ENCODE data around the gene TBC1D21.

Gene TBC1D21

GRCh38 chr15:73889053-73889761 lies 15.8 kb downstream of the TBC1D21 start:
- no peak for DNase-seq (ENCODE audit: low read depth)

- no peak for DNase-seq (ENCODE audit: low read depth)
Observed at GRCh38 chr15:73889762-73890124, 16.4 kb downstream of the TBC1D21 start.

DNA sequence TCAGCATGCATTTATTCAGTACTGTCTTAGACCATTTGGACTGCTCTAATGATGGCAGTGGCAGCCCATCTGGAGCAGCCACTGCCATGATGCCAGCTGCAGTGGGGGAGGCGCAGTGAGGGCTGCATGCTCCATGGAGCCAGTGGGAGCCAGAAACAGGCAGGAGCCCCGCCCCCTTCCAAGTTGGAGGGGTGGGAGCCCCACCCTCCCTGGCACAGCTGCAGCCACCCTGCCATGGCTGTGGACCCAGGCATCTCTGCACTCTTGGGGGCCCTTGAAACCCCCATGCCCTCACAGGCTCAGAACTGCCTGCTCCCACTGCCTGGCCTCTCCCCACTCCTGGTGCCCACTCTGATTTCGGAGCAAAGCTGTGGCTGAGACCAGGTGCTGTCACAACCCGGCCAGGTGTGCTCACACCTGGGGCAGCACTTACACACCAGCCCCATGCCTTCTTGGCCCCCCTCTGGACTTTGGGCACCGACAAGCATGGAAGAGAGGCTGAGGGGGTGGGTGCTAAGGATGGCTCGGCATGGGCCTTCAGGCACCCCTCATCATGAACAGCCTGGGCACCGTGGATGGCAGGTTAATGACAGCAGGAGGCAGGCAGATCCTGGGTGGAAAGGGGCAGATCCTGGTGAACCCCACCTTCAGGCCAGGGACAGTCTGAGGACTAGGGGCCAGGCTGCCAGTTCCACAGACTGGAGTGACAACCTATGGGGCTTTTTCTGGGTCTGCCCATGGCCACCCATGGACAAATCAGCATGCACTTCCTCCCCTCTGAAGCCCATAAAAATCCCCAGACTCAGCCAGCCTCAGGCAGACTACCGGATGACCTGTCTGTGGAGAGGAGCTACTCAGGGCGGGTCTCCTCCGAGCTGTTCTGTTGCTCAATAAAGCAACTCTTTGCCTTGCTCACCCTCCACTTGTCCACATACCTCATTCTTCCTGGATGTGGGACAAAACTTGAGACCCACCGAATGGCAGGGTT lies 18.3 kb downstream of the TBC1D21 start:
- peak; percentile 5 for DNase-seq (ENCODE audit: low read depth)

DNA sequence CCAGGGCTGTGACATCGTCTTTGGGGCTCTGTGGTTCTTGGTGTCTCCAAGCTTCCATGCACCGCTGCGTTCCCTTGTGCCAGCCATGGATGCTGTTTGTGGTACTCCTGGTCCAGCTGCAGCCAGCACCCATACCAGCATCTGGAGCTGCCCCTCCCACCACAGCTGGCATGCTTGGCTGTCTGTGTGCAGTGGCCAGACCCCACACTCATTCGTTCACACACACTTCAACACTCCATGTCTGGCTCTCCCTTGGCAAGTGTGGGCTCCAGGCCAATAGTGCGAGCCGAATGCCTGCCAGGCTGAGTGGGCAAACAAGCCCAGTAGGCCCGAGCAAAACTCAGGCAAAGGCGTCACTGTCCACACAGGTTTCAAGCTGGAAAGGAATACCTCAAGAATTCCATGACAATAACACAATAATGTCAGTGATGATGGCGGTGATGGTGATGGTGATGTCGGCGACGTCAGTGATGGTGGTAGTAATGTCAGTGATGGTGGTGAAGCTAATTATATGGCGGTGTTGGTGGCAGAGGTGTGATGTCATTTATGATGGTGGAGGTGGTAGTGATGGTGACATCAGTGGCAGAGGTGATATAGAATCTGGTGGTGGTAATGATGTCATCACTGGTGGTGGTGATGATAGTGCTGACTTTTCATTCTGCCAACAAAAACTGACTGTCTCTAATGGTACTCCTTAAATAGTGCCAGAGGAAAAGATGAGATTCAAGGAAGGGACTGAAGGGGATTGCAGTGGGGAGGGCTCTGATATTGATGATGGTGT lies 19.3 kb downstream of the TBC1D21 start:
- no peak for DNase-seq (ENCODE audit: low read depth)

- no peak for DNase-seq (ENCODE audit: low read depth)
Observed at GRCh38 chr15:73894133-73894814, 20.9 kb downstream of the TBC1D21 start.

DNA sequence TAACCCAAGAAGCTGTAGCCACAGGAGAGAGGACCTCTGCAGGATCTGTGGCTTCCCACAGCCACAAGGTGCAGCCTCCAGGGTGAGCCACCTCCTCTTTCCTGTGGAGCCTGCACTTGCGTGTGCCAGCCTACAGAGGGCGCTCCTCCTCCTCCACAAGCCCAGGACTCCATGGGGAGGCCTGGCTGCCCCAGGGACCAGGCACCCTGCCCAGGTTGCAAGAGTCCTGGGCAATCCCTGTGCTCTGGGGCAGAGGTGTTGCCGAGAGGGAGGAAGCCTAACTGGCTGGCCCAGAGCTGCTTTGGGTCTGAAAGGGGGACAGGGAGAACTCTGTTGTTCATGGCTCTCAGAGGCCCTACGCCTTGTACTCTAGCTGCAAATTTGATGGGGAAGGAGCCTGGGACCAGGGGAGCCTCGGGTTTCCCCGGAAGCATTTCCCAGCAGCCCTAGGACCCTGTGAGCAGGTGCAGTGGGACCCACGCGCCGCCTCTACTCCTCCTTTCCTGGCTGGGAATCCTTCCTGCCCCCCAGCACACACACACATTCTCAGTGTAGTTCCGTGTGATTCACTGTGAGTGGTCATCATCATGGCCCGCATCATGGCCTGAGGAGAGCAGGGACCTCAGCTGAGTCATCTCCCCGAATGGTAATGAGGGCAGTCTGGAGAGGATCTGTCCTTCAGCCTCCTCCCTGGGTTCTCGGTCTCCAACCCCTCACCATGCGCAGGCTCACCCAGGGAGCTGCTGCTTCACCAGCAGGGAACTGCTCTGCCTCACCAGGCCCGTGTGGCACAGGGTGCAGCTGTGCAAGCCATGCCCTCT lies 24.3 kb downstream of the TBC1D21 start:
- DNase-seq (ENCODE audit: low read depth) = peak; percentile 97

GRCh38 chr15:73899197-73900094 lies 26.1 kb downstream of the TBC1D21 start:
- DNase-seq (ENCODE audit: low read depth) = peak; percentile 12

DNA sequence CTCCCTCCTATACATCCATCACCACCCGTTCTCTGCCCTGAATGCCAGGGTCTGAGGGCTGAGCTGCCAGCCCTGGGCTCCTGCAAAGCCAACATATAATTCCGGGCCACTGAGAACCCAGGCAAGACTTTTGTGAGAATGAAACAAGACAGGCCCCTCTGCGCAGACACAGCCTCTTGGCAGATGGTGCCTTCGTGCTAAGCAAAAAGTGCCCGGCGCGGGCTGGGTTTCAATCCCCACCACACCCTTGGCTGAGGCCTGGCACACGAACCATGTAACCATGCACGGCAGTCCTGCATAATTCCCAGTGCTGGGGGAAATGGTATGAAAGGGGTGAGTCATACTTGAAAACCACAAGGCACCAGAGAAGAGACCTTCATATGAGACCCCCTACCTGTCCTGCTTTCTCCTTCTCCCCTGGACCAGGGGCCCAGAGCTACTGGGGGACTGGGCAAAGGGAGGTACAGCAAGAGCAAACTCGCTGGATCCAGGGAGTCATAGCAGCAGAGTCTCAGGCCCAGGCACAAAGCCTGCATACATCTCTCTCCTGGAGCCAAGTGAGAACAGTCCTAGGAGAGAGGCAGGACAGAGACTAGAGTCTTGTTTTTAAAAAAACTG lies 26.8 kb downstream of the TBC1D21 start:
- peak; percentile 49 for DNase-seq (ENCODE audit: low read depth)

- no peak for DNase-seq (ENCODE audit: low read depth)
Observed at GRCh38 chr15:73901126-73901810, 27.9 kb downstream of the TBC1D21 start.

DNA sequence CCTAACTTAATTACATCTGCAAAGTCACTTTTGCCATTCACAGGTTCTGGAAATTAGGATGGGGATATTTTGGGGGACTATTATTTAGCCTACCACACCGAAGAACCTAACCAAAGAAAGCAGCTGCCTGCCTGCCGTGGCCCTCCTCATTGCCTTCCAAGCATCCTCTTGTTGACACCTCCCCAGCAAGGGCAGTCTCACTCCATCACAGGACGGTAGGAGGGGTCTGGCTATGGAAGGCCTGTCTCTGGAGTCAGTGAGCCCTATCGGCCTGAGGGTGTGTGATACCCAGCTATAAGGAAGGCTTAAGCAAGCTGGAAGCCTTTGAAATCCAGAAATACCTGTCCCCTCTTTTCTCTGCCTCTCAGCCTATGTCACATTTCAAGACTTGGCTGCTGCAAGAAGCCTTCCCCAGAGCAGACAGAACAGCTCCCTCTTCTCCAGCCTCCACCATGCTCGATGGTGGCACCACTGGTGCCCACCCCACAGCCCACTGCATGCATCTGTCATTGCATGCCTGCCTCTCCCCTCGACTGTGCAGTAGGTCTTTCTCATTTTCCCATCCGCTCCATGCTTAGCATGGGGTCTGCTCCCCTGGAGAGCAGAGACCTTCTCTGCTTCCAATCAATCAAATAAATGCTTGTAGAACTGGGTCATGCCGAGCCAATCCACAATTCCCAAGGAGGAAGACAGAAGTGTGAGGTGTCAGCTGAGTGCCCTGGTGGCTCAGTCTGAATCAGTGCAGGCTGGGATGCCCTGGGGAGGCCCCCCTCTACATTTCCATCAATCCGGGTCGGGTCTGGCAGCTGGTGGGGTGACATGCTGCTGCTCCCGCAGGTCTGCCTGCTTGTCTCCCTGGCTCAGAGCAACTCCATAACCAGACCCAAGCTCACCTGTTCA lies 29.0 kb downstream of the TBC1D21 start:
- no peak for DNase-seq (ENCODE audit: low read depth)

DNA sequence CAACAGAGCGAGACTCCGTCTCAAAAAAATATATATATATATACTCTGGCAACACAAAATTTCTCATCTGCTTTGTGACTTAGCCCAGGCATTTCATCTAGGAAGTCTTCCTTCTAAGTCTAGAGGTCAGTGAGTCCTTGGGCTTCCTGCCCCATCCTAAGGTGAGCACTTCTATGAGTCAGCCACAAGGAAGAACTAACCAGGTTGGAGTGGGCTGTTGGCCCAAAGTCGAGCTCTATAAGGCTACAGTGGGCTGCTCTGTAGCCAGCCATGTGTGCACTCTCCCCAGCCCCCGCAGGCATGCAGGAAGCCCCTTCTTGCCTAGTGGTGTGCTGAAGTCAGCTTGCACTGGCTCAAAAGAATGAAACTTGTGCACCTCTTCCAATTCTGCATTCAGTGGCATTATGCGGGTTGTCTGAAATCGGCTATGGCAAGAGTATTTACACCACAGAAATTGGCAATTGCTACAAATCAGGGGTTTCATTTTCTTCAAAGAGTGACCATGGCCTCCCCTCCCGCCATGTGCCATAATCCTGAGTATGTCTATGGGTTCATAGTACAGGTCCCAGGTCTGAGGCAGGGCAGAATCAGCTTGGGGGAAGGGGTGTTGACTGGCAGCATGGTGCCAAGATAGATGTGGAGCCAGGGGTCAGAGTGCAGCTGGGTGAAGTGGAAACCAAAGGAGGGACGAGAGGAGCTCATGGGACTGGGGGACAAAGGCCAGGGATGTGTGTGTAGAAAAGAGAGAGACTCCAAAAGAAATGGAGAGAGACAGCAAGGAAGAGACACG lies 30.9 kb downstream of the TBC1D21 start:
- DNase-seq (ENCODE audit: low read depth) = no peak

DNA sequence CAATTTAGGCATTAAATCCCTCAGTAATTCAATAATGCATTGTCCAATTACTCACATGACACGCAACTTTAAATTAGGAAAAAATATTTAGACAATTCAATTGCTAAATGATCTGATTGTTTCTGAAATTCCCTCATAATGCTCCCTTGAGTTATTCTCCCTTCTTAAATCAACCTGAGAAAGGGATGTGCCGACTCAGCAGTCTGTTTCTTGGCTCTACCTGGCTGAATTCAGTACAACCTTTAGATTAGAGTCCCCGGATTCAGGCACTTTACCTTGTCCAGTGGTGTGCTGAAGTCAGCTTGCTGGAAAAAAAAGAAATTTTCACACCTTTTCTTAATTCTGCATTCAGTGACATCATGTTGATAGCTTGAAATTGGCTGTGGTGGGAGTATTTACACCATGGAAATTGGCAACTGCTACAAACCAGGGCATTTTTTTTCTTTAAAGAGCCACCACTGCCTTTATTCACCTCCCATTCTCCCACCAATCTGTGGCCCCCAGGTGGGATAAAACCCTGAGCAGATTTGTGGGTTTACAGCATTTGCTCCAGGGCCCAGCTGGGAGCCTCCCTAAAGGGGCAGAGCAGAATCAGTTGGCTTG lies 32.0 kb downstream of the TBC1D21 start:
- DNase-seq (ENCODE audit: low read depth) = no peak

DNA sequence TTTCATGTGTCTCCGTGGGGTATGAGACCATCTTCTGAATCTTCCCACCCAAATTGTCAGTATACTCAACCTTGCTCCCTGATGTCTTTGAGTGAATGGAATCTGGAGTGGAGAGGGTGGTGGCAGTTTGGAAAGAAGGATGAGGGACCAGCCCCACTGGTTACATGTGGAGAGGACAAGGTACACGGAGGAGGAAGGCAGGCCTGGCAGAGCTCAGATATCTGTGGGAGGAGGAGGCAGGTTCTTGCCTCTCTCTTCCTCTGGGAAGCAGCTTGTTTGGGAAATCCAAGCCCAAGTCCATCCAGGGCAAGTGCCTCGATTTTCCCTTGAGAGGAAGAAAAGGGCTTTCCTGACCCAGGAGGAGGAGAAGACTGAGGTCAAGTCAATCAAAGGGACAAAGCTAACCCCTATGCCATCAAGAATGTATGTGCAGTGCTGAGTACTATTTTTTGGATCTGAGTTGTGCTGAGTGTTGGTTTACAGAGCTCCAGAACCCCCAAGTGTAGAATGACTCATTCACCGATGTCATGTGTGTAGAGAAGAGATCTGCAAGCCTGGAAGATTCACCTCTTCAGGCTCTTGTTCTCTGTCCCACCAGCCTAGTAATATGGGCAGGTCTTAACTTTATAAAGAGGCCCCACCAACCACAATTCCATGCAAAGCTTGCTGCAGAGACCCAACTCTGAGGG lies 33.1 kb downstream of the TBC1D21 start:
- DNase-seq (ENCODE audit: low read depth) = peak; percentile 55

DNA sequence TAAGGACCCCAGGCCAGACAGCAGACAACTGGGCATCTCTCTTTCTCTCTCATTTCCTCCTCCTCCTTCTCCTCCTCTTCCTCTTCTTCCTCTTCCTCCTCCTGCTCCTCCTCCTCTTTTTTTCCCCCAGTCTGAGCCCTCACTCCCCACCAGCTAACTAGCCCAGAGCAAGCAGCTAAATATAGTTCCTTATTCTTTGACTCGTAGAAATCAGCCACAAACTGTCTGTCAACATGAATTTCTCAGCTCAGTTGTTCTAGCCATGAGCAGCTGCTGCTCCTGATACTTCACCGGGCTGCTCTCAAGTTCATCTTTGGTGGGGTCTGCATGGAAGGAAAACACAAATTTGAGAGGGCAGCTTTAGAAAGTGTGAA lies 33.7 kb downstream of the TBC1D21 start:
- no peak for DNase-seq (ENCODE audit: low read depth)

DNA sequence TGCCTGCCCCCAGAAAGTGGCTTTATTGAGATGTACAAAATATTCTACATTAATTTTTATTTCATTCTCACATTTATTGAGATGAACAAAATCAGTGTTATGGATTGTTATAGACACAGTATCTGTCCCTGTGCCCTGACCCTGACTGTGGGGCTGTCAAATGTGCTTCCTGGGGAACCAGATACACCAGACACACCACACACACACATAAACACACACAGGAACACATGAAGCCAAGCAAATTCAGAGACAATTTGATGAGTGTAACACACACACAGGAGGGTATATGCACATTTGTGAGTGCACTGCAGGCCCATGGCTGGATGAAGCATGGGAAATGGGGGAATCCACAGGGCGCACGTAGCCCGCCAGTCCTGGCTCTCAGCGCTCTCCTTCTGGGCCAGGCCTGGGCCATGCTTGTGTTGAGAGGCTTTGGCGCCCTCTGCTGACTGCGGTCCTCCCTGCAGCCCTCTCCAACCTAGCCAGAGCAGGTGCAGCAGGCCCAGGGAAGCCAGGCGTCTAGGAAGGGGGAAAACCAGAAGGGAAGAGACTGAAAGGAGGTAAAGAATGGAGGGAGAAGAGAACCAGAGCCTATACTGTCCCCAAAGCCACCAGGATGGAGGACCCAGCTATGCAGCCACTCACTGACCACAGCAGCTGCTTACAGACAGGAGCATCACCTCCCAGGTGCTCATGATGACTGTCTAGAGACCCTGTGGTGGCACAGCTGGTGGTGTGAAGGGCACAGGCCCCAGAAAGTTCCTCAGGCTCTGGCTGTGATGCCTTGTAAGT lies 34.9 kb downstream of the TBC1D21 start:
- DNase-seq (ENCODE audit: low read depth) = peak; percentile 71

All from ELR (cell line).